Spleen (tissue), 7 donors: ENCODE measurements around the gene PPL.

Source experiments
- CTCF ChIP-seq, 11 experiments: fragments of 200-600 bp in 7 of 11; fragments of 450-650 bp in 4 of 11; sonication (generic) in 4 of 11; IDR thresholded peaks in 8 of 11; conservative IDR thresholded peaks in 3 of 11; 1 replicate in 7 of 11; 2 replicates in 4 of 11; pipeline versions ENCODE4 v1.4.0 to v1.8.0; 2016 to 2021; ENCODE audit warnings: antibody characterized with exemption in 11 of 11, inconsistent platforms in 4 of 11, mild to moderate bottlenecking in 1 of 11
- POLR2A ChIP-seq, 3 donors: fragments of 450-650 bp; IDR thresholded peaks; one replicate each; pipeline ENCODE4 v1.5.1; 2017; ENCODE audit warnings: antibody characterized with exemption in 3 of 3, mild to moderate bottlenecking in 1 of 3
- POLR2AphosphoS5 ChIP-seq, 3 donors: sonication (generic); formaldehyde crosslinking; IDR thresholded peaks; one replicate each; pipeline ENCODE4 v1.5.1; 2017; ENCODE audit warnings: antibody characterized with exemption in 3 of 3
- donor health status: DM: no; HTN: no; CAD: no; lungs with moderate emphysema.
- donor health status: DM: no; HTN: no; CAD: no.
- donor health status: DM: no; HTN: no; CAD: no.

GRCh38 chr16:4884209-4884608 is 52.7 kb downstream of the PPL start:
- TF ChIP-seq CTCF (IDR thresholded peaks at IDR 0.05 in 8 of 11, conservative IDR thresholded peaks at IDR 0.05 in 3 of 11) (no peak), POLR2AphosphoS5 (IDR thresholded peaks at IDR 0.05) (peak in 2 of 3 donors; percentile 5 to 34), POLR2A (IDR thresholded peaks at IDR 0.05) (no peak)
